Measurements from ENCODE around the gene MYL7.
"Not testable (repeated sequence)": the region's sequence is repeated elsewhere in the genome, so short reads cannot be mapped to it uniquely, and the experiment has no call there.

Gene MYL7, protein sequence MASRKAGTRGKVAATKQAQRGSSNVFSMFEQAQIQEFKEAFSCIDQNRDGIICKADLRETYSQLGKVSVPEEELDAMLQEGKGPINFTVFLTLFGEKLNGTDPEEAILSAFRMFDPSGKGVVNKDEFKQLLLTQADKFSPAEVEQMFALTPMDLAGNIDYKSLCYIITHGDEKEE

DNA sequence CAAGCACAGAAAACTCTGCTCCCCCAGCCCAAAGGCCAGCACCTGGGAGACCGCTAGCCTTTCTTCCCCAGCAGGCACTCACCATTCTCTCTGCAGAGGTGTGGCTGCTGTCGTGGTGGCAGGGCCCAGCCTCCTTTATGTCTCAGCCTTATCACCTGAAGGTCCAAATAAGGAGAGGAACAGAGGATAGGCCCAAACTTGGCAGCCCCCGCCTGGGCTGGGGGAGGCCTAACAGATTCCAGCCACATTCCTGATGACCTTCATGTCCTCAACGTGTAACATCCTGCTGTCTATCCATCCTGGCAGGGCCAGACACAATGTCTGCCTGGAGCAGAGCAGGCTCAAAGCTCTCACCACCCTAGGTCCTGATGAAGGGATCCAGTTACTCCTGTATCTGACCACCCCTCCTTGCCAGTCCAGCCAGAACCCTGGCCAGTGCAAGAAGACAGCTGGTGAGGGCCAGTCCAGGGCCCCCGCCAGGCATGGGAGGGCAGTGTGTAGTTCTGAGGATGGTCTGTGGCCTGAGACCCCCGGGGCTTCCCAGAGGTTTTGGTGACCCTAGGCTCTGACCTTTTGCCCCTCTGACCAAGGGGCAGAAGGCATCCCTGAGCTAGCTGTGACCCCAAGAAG, at the start of gene MYL7:
Gene MYL7 (minus strand): TSS at position 112 of the 630 bp plus-strand sequence. CDS start 27 bp downstream, at position 85.
- no peak for DNase-seq

DNA sequence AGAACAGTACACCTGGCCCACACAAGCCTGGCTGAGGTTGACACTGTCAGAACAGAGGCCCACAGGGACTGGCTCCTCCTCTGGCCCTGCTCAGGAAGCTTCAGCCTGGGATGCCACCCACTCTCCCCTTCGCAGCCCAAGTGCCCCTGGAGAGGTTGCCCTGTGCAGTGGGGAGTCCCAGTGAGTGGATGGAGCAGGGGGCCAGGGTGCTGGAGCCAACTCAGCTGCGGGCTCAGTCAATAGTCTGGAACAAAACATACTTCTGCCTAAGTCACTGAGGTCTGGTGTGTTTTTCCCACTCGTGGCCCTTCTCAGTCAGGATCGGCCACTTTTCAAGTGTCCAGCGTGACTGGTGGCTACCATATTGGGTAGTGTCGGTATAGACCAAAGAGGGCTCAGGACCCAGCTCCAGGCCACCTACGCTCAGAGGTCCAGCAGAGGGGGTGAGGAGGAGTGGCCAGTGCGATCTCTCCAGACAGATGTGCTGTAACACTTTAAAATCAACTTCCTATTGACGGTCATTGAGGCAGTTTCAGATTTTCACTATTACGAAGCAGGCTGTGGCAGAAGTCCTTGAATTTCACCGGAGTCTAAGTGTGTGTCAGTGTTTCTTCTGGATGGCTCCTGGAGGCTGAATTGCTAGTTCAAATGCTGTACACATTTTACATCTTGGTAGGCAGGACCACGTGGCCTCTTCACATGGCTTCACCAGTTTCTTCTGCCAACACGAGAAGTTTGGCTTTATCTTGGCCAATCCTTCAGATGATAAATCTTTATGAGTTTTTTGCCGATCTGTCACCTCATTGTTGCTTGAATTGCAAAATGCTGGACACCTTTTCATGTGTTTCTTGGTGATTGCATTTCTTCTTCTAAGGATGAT, 49.1 kb upstream of the MYL7 start:
- no peak for DNase-seq

DNA sequence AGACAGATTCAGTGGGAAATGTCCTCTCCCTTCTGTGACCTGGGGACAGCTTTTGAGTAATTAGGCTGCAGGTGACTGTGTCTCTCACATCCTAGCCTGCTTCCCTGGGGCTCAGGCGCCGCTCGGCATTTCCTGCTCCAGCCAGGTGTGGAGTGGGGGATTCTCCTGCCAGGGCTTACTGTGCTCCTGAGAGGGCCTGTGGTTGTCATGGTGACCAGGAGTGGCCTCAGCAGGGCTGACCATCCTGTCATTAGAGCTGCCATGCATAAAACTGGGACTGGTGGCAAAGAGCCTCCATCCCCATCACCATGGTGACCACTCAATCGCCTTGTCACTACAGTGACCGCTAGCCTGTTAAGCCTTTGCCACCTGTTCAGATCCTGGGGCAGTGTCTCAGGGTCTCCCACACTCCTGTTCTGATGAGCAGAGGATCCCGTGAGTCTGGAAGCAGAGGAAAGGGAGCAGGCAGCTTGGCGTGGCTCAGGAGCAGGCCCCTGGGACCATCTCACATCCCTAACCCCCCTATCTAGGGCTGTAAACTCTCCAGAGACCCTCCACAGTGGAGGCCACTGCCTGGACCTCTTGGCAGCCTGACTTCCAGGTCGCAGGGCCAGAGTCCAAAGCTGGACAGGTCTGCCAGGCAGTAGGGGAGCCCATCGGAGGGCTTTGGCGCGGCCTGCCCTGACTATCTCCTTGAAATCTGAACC, 48.3 kb upstream of the MYL7 start, which contains the start of gene GCK:
Gene GCK (minus strand): TSS at position 154 of the 707 bp plus-strand sequence. CDS start 486 bp downstream, outside the sequence.
- DNase-seq, result peak; percentile 51 to 88

DNA sequence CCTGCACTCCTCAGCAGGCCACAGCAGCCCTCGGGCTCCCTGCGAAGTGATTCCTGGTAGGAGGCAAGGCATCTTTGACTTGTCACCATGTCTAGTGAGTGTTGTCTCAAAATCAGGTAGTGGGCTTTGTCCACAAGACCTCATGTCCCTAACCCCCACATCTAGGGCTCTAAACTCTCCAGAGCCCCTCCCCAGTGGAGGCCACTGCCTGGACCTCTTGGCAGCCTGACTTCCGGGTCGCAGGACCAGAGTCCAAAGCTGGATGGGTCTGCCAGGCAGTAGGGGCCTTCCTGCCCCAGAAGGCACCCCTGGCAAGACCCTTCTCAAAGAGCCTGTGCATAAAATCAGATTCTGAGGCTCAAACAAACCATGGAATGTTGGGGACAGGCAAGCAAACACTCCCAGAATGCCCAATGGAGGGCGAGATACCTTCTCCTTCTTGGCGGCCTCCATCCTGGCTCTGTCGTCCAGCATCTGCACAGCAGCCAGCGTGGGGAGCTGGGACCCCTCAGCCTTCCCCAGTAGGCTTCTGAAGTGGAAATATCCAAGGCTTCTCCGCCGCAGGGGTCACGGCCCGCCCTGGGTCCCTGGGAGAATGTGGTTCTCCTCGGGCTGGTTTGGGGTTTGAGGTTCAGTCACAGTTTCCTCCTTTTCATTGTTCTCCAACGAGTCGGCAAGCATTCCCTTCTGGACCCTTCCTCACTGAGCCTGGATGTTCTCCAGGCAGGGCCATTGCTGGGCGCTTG, 47.5 kb upstream of the MYL7 start:
- DNase-seq, result no peak

DNA sequence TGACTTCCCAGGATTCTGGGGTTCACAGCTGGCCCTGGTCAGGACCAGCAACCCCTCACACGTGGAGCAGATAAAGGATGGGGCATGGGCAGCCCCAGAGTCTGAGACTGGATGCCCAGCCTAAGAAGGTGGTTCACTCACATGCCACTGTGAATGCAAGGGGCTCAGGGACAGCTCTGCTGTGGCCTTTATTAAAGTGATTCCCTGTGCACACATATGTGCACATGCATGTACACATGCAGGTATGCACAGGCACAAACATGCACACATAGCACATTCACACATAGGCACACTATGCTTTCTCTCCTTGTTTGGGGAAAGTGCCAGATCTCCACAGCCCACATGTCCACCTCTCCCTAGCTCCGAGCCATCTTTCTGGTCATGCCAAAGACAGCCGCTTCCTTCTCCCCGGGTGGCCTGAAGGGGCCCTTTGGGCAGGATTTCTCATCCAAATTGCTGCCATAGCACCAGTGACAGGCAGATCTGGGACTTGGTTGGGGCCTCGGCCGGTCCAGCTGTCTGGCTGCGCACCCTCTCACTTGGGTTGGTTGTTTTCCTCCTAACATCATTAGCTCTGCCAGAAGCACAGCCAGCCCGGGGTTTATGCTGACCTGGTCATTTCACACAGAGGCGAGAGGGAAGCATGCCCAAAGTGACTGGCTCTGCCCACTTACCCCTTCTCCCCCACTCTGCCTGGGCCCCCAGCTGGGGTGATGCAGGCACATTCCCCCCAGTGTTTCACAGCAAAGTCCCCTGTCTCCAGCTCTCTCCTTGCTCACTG, 46.7 kb upstream of the MYL7 start:
- DNase-seq, result no peak

DNA sequence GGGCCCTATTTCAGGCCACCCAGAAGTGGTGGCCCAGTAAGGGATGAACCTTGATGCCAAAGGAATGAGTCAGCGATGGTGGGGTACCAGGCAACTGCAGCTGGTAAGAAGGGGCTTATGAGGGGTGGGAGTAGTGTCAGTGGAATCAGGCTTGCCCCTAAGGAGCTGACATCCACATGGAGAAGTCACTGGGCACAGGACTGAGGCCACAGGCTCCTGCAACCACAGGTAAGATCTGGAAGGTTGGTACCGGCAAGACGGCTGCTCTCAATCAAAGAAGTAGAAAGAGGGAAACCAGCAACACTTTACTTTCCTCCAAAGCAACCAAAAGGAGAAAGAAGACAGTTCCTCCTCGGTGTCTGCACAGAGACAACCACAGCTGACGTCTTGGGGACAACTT, 45.6 kb upstream of the MYL7 start:
- no peak for DNase-seq

DNA sequence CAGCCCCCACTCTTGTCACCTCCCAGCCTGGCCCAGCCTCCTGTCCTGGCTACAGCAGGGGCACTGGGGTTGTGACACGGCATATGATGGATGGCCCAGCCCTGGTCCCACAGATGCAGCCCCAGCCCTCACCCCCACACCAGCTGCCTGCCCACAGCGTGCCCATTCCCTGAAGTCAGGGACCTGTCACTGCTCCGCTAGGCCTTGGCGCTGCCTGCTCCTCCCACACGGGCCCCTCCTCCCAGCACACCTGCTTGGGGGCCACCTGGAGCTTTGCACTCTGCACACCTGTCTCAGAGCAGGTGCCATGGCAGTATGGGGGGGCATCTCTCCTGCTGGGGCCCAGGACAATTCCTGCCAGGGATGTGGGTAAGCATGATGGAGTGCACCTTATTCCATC, 44.6 kb upstream of the MYL7 start:
- DNase-seq, result peak in 1 of 2 experiments; percentile 68

DNA sequence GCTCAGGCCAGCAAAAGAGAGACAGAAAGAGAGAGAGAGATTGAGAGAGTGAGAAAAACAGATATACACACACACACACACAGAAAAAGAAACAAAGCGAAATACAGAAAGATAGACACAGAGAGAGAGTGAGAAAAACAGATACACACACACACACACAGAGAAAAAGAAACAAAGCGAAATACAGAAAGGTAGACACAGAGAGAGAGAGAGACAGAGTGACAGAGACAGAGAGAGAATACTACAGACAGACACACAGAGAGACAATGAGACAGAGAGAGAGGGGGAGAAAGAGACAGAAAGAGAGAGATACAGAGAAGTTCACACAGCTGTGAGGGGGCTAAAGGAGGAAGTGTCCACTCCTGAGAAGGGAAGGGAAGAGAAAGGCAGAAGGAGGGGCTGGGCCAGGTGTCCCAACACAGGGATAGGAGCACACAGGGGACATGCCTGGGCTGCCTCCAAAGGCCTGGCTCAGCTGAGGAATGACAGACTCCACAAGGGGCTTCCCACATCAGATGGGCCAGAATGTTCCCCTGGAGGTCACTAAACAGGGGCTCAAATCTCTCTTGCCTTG, 43.8 kb upstream of the MYL7 start:
- no peak for DNase-seq

DNA sequence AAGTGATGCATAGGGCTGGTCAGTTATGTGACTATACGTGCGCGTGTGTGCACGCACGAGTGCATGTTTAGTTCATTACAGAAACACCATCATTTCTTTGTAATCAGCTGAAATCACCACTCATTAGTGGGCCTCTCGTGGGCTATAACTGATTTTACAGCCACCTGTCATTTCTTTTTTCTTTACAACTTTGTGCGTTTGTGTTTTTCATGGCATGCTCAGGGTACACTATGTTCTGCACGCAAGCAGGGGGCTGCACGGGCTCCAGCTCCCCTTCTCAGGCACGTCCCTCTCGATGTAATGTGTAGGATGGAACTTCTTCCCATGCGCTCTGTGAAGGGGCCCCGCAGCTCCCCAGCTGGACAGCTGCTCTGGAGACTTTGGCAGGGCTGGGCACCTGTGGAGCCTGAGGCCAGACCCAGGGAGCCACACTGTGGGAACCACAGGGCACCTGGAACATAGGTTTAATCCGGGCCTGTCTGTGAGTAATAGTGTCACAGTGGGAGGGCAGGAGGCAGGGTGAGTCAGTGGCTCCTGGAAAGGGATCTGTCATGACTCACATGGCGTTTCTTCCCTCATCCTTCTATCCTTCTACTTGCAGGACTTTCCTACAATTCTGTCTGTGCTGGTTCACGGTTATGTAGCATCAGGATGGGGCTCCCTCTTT, 43.2 kb upstream of the MYL7 start:
- peak; percentile 40 to 78 for DNase-seq

DNA sequence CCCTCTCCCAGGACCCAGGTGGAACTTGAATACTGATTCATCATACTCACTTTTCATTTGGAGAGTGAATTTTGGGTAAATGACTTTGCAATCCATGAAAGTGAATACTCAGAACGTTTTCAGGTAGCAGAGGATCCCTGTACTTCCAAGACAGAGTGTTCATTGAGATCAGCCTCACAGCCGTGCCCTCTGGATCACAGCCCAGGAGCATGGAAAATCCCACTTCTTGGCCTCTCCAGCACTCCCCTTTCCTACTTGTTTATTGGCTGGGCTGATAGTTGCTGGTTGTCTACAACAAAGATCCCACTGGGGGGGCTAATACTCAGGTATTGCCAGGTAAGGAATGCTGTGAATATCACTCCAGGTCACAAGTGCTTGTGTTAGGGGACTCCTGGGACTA, 42.3 kb upstream of the MYL7 start:
- DNase-seq, result no peak

DNA sequence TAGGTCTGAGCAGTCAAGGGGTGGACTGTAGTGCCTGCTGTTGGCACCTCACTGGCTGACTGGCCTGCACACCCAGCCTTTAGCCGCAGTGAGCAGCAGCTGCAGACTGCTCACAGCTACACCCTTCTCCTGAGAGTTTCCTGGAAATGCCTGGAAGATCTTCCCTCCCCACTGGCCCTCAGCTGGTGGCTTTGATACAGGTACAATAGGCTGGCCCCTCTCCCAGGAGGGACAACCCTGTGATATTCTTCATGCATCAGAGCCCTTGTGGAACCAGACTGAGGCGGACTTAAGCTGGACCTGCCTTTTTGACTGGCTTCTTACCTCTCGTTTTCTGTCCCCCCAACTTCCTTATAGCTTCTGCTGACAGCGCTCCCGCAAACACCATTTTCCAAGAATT, 41.7 kb upstream of the MYL7 start:
- DNase-seq, result no peak

DNA sequence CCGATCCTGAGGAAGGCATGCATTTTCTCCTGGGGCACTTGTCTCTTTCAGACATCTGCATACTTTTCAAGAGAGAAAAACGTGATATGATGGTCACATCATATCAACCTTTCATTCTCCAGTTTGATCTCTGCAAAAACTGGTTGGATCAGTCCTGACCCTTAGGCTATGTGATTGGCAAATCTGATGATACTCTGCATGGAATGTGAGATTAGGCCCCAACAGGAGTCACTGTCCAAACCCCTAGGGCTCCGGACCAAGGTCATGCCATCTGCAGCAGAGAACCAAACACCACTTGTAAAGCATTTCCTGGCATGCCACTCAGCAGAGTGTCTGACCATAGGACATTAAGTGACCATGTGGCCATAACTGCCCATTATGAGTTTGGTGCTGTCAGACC, 39.5 kb upstream of the MYL7 start:
- DNase-seq, result no peak

DNA sequence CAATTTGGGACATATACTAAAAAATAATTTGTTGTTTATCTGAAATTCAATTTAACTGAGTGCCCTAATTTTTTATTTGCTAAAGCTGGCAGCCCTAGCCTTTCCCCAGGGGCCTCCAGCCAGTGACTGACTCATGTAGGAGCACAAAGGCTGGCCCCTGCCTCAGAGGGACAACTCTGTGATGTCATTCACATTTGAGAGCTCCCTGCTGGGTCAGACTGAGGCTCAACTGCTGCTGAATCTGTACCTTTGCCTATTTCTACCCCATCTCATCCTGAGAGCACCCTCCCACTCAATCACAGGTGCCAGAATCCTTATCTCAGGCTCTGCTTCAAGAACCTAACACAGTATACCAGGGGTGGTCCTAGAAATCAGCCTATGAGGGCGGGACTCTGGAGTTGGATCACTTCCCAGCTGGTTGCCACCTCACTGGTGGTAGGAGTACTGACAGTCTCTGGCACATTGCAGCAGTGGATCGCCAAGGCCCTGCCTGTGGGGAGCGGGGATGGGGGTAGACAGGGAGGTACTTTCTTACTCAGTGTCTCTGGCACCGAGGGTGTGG, 36.5 kb upstream of the MYL7 start:
- DNase-seq, result no peak

DNA sequence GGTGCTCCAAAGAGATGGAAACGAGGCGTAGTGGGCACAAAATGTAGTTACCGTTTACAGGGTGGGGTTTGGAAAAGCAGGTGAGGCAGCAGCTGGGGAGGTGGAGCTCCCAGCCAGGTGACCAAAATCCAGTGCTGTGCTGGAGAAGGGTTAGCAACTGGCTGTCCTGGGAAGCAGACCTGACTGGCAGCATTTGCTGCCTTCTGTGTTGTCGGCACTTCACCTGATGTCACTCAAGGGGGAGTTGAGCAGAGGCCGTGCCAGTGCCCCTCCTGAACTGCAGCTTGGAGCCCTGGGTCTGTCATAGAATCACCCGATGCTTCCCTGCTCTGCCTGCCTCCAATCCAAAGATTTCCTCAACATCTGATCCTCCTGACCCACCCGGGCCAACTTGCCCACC, 35.4 kb upstream of the MYL7 start:
- DNase-seq, result no peak

DNA sequence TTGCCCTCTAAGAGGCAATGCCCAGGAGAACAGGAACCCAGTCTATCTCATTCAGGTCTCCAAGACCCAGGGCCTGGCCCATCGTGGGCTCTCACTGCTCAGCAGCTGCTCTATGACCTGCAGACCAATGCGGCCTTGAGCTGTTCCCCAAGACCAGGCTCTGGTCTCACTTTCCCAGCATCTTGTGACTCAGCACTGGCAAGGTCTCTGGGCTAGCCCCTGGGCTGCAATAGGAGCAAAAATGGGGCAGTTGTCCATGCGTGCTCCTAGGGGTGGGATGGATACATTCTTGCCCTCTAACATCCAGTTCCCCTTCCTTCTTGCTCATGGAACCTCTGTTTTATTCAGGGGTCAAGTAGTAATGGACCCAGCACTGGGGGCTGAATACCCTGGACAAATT, 34.6 kb upstream of the MYL7 start:
- DNase-seq, result no peak

DNA sequence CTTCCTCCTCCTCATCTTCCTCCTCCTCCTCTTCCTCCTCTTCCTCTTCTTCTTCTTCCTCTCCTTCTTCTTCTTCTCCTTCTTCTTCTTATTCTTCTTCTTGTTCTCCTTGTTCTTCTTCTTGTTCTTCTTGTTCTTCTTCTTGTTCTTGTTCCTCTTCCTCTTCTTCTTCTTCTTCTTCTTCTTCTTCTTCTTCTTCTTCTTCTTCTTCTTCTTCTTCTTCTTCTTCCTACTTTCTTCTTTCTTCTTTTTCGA, 33.5 kb upstream of the MYL7 start:
- DNase-seq, result not testable (repeated sequence)

DNA sequence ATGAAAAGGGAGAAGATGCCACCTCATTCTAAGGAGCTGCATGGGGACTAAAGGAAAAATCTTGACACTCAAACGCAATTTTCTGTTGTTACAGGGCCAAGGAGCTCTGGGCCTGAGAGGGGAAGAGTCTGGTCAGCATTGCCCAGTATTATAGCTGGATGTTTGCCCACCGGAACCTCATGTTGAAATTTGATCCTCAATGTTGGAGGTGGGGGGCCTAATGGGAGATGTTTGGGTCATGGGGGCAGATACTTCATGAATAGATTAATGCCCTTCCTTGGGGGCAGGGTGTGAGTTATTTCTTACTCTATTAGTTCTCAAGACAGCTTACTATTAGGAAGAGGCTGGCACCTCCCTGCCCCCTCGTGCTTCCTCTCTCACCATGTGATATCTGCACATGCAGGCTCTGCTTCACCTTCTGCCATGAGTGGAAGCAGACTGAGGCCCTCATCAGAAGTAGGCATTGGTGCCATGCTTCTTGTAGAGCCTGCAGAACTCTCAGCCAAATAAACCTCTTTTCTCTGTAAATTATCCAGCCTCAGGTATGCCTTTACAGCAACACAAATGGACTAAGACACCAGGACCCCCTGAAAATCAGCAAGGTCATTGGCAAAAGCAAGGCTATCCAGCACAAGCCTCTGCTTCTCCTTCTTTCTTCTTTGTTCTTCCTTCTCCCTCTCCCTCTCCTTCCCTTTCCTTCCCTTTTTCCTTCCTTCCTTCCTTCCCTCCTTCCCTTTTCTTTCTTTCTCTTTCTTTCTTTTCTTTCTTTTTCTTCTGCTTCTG, 33.0 kb upstream of the MYL7 start:
- DNase-seq, result no peak

DNA sequence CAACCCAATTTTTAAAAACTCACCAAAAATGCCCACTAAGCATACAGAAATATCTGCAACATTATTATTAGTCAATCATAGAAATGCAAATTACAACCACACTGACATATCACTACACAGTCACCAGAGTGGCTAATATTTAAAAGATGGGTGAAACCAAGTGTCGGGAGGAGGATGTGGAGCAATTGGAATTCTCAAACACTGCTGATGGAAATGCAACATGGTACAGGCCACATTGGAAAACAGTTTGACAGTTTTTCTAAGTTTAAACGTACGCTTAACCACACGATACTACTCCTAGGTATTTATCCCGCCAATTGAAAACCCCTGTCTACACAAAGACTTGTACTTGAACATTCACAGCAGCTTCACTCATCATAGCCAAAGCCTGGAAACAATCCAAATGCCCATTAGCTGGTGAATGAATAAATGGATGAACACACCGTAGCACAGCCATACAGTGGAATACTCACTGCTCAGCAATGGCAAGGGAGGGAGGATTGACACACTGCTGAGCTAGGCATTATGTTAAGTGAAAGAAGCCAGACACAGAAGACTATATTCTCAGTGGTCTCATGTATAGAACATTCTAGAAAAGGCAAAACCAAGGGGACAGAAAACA, 31.8 kb upstream of the MYL7 start:
- peak; percentile 7 to 71 for DNase-seq

DNA sequence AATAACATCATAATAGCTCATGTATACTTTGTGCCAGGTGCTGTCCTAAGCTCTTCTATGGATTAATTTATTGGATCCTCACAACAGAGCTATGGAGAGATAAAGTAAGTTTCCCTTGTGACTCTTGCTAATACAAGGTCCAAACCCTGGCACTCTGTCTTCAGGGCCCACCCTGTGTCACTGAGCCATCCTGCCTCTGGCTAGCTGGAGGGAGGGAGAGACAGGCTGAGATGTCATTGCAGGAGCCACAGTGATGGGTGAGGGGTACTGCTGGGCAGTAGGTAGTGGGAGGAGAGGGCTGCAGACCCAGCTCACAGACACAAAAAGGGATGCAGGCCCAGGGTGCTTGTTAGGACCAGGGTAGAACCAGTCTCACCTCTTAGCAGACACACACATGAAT, 31.2 kb upstream of the MYL7 start:
- no peak for DNase-seq

Measured in NCI-H2081 (cell line).